Esophagus mucosa (tissue), 1 donor: ENCODE results near the gene OGDH. TPM values are rescaled to one million over a fixed set of nuclear protein-coding genes. Genes with fewer than 3 reads are reported as not detected.

Experiments used
- ATAC-seq: fragments of 200-7000 bp; cut with Tn5 transposase; one replicate; pipeline ENCODE4 v1.9.1; 2020
- total RNA-seq: library from RNA; stranded (reverse); gene quantifications from one replicate; pipeline ENCODE4 v1.2.4, GENCODE V29; 2023
- donor health status: DM: yes; HTN: yes; CAD: no.

OGDH gene
- total RNA-seq, 1 donor from 2014 or later = 99.2 TPM

- ATAC-seq = no peak
Measured at GRCh38 chr7:44738876-44739665, 132.6 kb downstream of the OGDH start.

- ATAC-seq = no peak
Measured at GRCh38 chr7:44740055-44740454, 133.6 kb downstream of the OGDH start.

GRCh38 chr7:44743750-44744149, 137.3 kb downstream of the OGDH start:
- no peak for ATAC-seq

- ATAC-seq = peak; percentile 97
Measured at GRCh38 chr7:44748045-44748947, 141.9 kb downstream of the OGDH start, which contains the start of gene ZMIZ2. Gene ZMIZ2, plus strand, starts transcription at chr7:44748847. Its CDS starts 7,403 bp downstream, at chr7:44756250.

GRCh38 chr7:44748948-44749731, 142.7 kb downstream of the OGDH start:
- ATAC-seq = peak; percentile 33

- ATAC-seq = no peak
Measured at GRCh38 chr7:44749992-44750391, 143.6 kb downstream of the OGDH start.

- ATAC-seq = no peak
Measured at GRCh38 chr7:44750424-44750823, 144.0 kb downstream of the OGDH start.

- ATAC-seq = no peak
Measured at GRCh38 chr7:44750921-44751571, 144.6 kb downstream of the OGDH start.

- ATAC-seq = no peak
Measured at GRCh38 chr7:44752822-44753221, 146.4 kb downstream of the OGDH start.

GRCh38 chr7:44754802-44755697, 148.6 kb downstream of the OGDH start:
- ATAC-seq = peak; percentile 50

- ATAC-seq = no peak
Measured at GRCh38 chr7:44755698-44756627, 149.5 kb downstream of the OGDH start.

- ATAC-seq = no peak
Measured at GRCh38 chr7:44756904-44757303, 150.5 kb downstream of the OGDH start.

GRCh38 chr7:44757311-44757710, 150.9 kb downstream of the OGDH start:
- ATAC-seq = no peak

GRCh38 chr7:44757739-44758138, 151.3 kb downstream of the OGDH start:
- ATAC-seq = no peak

Other genes with a start within 250 kb of the OGDH start
- gene NUDCD3, start 116.0 kb upstream of the OGDH start, total RNA-seq = 68.9 TPM
- not detected for gene NPC1L1, start 65.3 kb upstream of the OGDH start, total RNA-seq
- gene DDX56, start 32.7 kb upstream of the OGDH start, total RNA-seq = 51.8 TPM
- 33.9 TPM for gene TMED4, start 24.4 kb upstream of the OGDH start, total RNA-seq
- gene ZMIZ2, start 142.2 kb downstream of the OGDH start, total RNA-seq = 34.0 TPM
- gene PPIA, start 190.1 kb downstream of the OGDH start, total RNA-seq = 2,087 TPM
- 87.6 TPM for gene H2AZ2, start 241.5 kb downstream of the OGDH start, total RNA-seq